Chondrocyte (in vitro differentiated cells): ENCODE measurements around the gene FOXD2. TPM values are rescaled to one million over a fixed set of nuclear protein-coding genes. Genes with fewer than 3 reads are reported as not detected.

Experiments used
- DNase-seq: peaks from one replicate; pipeline ENCODE4 v3.0.0; 2021; ENCODE audit warnings: mixed read lengths, low spot score
- H3K27ac Mint-ChIP-seq: one replicate; pipeline ENCODE4 v1.8.0; 2021; ENCODE audit warnings: mild to moderate bottlenecking, moderate library complexity, mixed read lengths; ENCODE audit not compliant: unreplicated experiment
- H3K27me3 Mint-ChIP-seq: 2 replicates; pipeline ENCODE4 v1.8.0; 2021; ENCODE audit warnings: low read depth, mixed read lengths
- H3K36me3 Mint-ChIP-seq: 2 replicates; pipeline ENCODE4 v1.8.0; 2021; ENCODE audit warnings: low read depth, mixed read lengths
- H3K4me1 Mint-ChIP-seq: 2 replicates; pipeline ENCODE4 v1.8.0; 2021; ENCODE audit warnings: low read depth, mild to moderate bottlenecking, mixed read lengths
- H3K4me3 Mint-ChIP-seq: one replicate; pipeline ENCODE4 v1.8.0; 2021; ENCODE audit warnings: mild to moderate bottlenecking, moderate library complexity, mixed read lengths; ENCODE audit not compliant: unreplicated experiment
- H3K9me3 Mint-ChIP-seq: 2 replicates; pipeline ENCODE4 v1.8.0; 2021; ENCODE audit warnings: low read depth, mixed read lengths
- CTCF ChIP-seq: fragments of 200-600 bp; sonication (generic); IDR thresholded peaks from 2 replicates; pipeline ENCODE4 v1.5.0; 2021; ENCODE audit warnings: antibody characterized with exemption, mild to moderate bottlenecking, moderate library complexity
- total RNA-seq: library from RNA; stranded (reverse); gene quantifications from 3 replicates; pipeline ENCODE4 v1.2.1, GENCODE V29; 2021

FOXD2 gene
- total RNA-seq, 1 donor from 2014 or later, result 1.0 TPM

- Mint-ChIP-seq H3K4me1 (peaks cover 4% of the 10 kb centered on the region), H3K27ac (no peak overlapping the region), H3K36me3 (no peaks in the 10 kb centered on the region), H3K4me3 (no peak overlapping the region), H3K9me3 (no peaks in the 10 kb centered on the region), H3K27me3 (peaks cover 3% of the 10 kb centered on the region)
- no peak for TF ChIP-seq CTCF
- no peak for DNase-seq
Measured at GRCh38 chr1:47423872-47424271, 14.0 kb upstream of the FOXD2 start.

- peak; percentile 91 for TF ChIP-seq CTCF
- Mint-ChIP-seq H3K27me3 (peaks cover 2% of the 10 kb centered on the region), H3K9me3 (no peaks in the 10 kb centered on the region), H3K4me1 (peaks cover 4% of the 10 kb centered on the region), H3K27ac (no peak overlapping the region), H3K4me3 (no peak overlapping the region), H3K36me3 (no peaks in the 10 kb centered on the region)
- no peak for DNase-seq
Measured at GRCh38 chr1:47424336-47424982, 13.4 kb upstream of the FOXD2 start.

GRCh38 chr1:47431534-47431933, 6.3 kb upstream of the FOXD2 start:
- H3K27me3 Mint-ChIP-seq, result peaks cover 6% of the 10 kb centered on the region
- H3K36me3 Mint-ChIP-seq, result peaks cover 3% of the 10 kb centered on the region
- H3K9me3 Mint-ChIP-seq, result no peaks in the 10 kb centered on the region
- TF ChIP-seq CTCF, result no peak
- H3K4me3 Mint-ChIP-seq, result peak overlapping the region; percentile 6
- DNase-seq, result no peak
- H3K27ac Mint-ChIP-seq, result peak overlapping the region; percentile 98
- H3K4me1 Mint-ChIP-seq, result peaks cover 53% of the 10 kb centered on the region

GRCh38 chr1:47432071-47433036, 5.5 kb upstream of the FOXD2 start:
- no peaks in the 10 kb centered on the region for H3K9me3 Mint-ChIP-seq
- TF ChIP-seq CTCF, result peak; percentile 91
- H3K27ac Mint-ChIP-seq, result peak overlapping the region; percentile 98
- peaks cover 6% of the 10 kb centered on the region for H3K27me3 Mint-ChIP-seq
- peak overlapping the region; percentile 53 for H3K4me3 Mint-ChIP-seq
- peaks cover 57% of the 10 kb centered on the region for H3K4me1 Mint-ChIP-seq
- no peak for DNase-seq
- H3K36me3 Mint-ChIP-seq, result peaks cover 3% of the 10 kb centered on the region

- DNase-seq, result no peak
- no peaks in the 10 kb centered on the region for H3K9me3 Mint-ChIP-seq
- TF ChIP-seq CTCF, result no peak
- H3K36me3 Mint-ChIP-seq, result peaks cover 3% of the 10 kb centered on the region
- peak overlapping the region; percentile 35 for H3K4me3 Mint-ChIP-seq
- H3K27me3 Mint-ChIP-seq, result peaks cover 6% of the 10 kb centered on the region
- H3K4me1 Mint-ChIP-seq, result peaks cover 57% of the 10 kb centered on the region
- H3K27ac Mint-ChIP-seq, result no peak overlapping the region
Measured at GRCh38 chr1:47433037-47433421, 4.8 kb upstream of the FOXD2 start.
